CD4-positive, alpha-beta T cell treated with Interleukin-6 at 100 ng/mL for 8 hours (primary cell): ENCODE measurements around the gene PTP4A2.
"Not testable (repeated sequence)": the region's sequence is repeated elsewhere in the genome, so short reads cannot be mapped to it uniquely, and the experiment has no call there.

Experiments used
- DNase-seq: peaks from one replicate; pipeline ENCODE4 v3.0.0-alpha.2; 2020; ENCODE audit warnings: mixed read lengths, low spot score

The PTP4A2 gene

DNA sequence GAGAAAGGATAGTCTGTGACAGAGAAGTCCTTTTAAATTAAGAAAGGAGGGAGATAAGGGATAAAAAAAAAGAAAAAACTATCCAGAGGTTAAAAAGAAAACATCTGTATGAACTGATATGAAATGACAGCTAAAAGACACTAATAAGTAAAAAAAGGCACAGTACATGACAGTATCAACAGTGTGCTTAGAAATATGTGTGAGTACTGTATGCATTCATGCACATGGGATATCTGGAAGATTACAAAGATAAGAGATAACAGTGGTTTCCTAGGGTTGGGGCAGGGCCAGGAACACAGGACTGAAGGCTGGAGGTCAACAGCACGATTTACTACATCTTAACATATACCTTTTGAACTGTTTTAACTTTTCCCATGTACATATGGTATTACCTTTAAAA lies 13.3 kb downstream of the PTP4A2 start:
- no peak for DNase-seq

DNA sequence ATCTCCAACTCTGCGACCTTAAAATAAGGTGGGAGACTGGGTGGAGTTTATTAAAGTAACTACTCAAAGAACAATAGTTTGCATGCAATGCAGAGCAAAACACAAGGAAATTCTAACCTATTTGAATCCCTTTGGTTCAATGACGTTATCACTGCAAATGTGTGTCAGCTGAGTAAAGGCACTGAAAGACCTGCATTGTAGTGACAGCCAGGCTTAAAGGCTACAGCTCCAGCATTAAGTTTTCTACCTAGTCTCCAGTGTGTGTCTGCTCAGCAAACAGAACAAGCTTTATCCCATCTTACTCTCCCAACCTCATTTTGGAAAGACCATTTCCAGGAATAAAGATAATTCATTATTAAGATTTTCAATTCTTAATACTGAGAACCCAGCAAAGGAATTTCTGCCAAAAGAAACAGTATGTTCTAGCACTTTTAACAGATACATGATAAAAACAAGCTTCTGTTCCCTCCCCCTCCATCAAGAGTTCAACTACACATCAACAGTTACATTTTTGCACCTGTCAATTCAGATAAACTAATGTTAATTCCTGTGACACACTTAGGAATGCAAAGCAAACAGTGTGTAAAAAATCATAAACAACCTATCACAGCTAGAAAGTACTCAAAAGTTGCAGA lies 14.2 kb downstream of the PTP4A2 start:
- no peak for DNase-seq

DNA sequence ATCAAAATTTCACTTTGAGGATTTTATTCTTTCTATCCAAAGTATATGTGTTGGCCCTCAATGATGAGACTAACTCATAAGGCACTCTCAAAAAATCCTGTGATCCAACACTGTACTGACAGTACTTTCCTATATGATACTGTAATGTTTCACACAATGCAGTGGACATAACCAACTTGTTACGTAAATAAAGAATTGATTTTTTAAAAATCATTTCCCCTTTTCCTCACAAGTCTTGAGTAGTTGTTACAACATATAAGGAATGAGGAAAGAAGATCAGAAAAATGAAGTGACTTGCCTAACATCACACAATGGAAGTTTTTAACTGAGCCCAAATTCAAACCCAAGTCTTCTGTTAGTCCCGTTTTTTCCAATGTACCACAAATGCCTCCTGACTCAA lies 17.2 kb downstream of the PTP4A2 start:
- no peak for DNase-seq

DNA sequence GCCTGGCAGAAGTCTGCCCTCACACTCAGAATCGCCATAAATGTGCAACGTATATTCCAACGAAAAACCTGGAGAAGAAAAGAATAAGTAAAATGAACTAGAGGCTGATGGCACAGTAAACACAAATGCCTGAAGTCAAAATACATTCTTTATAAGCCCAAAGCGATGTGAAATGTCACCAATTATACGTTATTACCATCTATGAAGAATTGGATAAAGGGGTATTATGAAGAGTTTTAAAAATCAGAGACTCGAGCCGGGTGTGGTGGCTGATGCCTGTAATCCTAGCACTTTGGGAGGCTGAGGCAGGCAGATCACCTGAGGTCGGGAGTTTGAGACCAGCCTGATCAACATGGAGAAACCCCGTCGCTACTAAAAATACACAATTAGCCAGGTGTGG lies 18.6 kb downstream of the PTP4A2 start:
- no peak for DNase-seq

DNA sequence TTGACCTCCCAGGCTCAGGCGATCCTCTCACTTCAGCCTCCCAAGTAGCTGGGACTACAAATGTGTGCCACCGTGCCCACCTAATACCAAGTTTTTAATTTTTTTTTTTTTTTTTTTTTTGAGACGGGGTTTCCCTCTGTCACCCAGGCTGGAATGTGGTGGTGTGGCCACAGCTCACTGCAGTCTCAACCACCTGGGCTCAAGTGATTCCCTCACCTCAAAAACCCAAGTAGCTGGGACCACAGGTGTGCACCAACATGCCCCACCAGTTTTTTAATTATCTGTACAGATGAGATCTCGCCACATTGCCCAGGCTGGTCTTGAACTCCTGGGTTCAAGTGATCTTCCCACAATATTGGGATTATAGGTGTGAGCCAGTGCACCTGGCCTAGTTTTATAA lies 22.7 kb downstream of the PTP4A2 start:
- no peak for DNase-seq

DNA sequence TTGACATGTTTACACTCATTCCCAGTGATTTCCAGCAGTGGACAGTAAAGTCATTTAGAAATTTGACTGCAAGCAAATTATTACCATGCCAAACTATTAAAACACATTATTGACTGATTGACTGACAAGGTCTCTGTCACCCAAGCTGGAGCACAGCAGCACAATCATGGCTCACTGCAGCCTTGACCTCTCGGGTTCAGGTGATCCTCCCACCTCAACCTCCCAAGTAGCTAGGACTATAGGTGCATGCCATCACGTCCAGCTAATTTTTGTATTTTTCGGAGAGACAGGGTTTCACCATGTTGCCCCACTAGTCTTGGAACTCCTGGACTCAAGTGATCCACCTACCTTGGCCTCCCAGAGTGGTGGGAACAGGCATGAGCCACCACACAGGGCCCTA lies 24.2 kb downstream of the PTP4A2 start:
- no peak for DNase-seq

DNA sequence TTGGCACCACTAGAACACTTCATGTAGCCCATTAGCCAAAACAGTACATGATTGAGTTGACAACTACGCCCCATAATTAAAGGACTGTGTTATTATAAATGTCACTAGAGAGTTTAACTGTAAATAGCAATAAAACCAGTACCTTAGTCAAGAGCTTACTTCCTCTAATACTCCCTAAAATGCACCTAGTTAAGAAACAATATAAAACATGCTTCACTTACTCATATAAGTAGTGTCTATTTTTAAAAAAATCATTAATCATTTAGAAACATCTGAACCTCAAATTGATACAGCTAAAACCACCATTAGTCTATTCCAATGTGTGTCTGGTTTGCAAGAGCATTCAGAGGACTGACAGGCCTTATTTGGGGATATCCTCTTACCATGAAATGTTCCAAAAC lies 25.3 kb downstream of the PTP4A2 start:
- DNase-seq = no peak

DNA sequence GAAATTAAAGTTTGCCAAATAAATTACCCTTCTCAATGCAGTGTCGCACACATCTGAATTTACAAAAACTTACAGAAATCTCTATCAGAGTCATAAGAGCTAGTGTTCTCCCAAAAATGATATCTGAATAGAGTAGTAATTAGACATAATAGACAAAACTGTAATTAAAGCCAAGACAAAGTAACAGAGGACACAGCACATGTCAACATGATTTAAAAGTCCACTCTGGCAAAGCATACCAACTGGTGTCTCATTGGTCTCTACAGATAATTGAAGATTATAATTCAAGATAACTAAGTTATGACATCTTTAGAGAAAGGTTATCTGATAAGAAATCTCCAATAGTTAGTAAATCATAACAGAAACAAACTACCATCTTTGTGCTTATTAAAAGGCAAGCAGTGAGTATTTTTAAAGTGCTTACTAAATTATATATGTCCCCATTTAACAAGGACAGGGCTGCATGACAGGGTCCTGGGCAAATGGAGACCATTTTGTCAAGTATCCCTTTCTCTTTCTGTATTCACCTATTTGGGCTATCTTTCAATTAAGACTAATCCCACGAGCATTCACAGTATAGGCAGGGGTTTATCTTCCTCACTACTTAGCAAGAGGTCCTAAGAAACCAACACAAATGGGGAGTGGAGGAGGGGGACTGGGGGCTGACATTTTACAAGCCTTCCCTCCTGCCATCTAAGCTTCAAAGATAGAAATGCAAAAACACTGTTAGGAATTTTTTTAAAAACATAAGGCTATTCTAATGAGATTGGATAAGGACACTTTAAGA lies 26.0 kb downstream of the PTP4A2 start:
- no peak for DNase-seq

DNA sequence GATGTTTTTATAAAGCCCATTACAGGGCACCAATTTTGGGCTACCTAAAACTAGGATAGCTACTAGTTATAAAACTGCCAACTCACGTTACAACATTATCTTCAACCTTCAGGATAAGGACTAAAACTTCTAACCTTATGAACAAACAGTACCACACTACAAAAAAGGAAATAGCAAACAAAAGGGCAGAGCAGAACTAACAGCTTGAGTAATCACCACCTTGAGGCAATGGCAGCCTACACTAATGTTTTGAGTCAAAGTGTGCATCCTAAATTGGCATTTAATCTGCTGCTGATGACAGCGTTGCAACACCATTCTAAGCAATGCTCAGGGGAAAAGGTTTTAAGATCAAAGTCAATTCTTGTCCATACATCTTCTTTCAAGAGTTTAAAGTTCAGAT lies 27.2 kb downstream of the PTP4A2 start:
- DNase-seq = no peak

DNA sequence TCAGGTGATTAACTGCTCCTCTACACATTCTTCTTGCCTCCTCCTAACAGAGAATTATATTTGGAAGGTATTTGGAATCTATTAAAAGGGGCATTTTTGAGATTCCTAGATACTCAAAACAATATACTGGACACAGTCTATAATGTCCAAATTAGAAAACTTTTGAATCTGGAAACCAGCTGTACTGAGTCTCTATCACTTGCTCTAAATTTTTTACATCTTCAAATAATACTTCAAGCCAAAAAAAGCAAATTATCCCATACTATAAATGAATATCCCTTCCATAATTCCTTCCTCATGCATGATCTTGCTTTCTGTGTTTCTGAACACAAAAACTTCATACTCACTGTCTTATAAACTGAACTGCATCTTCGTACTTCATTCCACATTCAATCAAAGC lies 28.5 kb downstream of the PTP4A2 start:
- no peak for DNase-seq

DNA sequence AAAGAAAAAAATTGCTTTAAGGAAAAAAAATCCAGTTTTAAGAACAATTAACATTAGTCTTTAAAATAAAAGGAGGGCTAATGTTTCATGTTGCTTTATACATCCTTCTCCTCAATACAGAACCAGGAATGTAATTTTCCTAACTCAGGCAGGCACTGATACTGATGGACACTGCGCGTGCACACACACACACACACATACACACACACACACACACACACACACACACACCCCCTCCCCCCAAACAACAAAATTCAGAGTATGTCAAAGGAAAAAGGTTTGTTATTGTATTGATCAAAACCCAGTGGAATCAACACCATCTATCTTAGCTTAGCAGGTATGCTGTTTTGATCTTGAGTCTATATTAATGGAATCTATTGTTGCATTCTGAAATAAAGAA lies 31.6 kb downstream of the PTP4A2 start:
- DNase-seq = no peak

DNA sequence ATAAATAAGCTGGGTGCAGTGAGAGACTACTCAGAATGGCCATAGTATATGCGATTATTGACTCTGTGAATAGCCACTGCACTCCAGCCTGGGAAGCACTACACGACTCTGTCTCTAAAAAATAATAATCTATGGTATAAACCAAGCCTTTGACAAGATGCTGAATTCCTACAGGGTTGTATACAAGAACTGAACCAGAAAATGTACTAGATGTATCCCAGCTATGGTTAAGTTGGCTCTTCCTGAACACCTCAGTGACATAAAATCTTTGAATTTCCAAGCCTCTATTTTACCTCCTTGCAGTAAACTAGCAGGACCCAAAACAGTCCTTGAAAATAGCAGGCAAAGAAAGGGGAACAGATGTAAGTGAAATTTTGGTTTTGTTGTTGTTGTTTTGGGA lies 32.5 kb downstream of the PTP4A2 start:
- DNase-seq = no peak

DNA sequence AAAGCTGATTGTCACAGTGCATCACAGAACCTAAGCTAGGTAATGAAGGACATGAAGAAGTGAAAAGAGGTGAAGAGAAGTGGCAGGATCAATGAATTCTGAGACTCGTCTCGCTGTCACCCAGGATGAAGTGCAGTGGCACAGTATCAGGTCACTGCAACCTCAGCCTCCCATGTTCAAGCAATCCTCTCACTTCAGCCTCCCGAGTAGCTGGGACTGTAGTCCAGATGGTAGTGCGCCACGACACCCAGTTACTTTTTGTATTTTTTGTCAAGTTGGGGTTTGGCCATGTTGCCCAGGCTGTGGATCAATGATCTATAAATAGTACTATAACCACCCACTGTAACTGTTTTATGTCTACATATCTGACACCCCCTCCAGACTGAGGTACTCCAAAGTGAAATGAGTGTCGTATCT lies 33.1 kb downstream of the PTP4A2 start:
- no peak for DNase-seq

DNA sequence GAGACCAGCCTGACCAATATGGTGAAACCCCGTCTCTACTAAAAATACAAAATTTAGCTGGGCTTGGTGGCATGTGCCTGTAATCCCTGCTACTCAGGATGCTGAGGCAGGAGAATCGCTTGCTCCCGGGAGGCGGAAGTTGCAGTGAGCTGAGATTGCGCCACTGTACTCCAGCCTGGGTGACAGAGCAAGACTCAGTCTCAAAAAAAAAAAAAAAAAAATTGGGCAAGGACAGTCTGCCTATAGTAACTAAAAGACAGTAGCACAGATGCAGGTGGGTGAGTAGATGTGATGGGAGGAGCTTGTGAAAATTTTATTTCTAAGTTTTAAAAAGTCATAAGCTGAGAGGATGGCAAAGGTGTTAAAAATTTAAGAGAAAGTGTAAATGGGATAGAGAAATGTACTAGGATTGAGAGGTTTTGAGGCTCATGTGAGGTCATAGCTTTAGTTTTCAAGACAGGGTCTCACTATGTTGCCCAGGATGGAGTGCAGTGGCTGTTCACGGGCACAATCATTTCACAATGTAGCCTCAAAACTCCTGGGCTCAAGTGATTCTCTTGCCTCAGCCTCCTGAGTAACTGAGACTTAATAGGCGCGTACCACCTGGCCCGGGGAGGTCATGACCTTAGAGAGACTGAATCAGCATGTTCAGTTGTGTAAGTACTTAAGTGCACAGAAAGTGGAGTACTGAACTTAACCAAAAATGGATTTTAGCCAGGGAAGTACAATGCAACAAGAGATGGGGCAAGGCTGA lies 33.7 kb downstream of the PTP4A2 start:
- DNase-seq = no peak

DNA sequence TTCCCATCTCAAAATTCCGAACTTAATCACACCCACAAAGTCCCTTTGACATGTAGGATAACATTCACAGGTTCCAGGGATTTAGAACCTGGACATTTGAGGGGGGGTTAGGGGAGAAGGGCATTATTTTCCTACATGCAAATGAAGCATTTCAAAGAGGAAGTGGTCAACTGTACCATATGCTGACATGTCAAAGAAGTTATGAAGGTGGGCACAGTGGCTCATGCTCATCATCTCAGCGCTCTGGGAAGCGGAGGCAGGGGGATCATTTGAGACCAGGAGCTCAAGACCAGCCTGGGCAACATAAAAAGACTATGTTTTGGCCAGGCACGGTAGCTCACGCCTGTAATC lies 35.7 kb downstream of the PTP4A2 start:
- no peak for DNase-seq

DNA sequence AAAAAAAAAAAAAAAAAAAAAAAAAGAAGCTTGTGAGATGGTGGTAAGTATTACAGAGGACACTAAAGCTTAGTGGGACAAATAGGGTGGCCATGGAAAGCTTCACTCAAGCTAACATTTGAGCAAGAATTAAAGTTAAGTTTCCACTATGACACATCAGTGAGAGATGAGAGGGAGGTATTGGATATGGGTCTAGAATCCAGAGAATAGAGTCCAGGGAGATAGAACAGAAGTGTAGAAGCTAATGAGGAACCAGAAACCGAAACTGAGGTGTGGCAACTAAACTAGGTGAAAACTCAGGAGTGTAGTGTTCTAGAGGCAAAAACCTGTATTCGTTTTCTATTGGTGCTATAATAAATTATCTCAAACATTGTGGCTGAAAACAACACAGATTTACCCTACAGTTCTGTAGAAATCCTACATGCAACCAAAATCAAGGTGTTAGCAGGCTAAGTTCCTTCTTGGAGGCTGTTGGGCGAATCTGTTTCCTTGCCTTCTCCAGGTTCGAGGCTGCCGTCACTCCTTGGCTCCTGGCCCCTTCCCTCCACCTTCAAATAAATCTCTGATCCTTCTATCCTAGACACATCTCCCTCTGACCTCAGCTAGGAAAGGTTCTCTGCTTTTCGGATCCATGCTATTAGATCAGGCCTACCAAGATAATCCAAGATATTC lies 36.2 kb downstream of the PTP4A2 start:
- no peak for DNase-seq

DNA sequence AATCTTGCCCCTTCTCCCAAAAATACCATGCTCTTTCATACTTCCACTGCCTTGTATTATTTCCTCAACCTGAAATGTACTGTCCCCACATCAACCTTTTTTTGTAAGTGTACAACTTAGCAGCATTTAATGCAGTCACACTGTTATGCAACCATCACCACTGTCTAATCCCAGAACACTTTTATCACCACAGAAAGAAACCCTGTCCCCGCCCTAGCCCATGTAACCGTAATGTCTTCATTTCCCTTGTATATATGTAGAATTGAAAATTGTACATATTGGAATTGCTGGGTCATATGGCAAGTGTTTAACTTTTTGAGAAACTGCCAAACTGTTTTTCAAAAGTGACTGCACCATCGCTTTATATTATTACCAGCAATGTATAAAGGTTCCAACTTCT lies 37.4 kb downstream of the PTP4A2 start:
- DNase-seq = no peak

DNA sequence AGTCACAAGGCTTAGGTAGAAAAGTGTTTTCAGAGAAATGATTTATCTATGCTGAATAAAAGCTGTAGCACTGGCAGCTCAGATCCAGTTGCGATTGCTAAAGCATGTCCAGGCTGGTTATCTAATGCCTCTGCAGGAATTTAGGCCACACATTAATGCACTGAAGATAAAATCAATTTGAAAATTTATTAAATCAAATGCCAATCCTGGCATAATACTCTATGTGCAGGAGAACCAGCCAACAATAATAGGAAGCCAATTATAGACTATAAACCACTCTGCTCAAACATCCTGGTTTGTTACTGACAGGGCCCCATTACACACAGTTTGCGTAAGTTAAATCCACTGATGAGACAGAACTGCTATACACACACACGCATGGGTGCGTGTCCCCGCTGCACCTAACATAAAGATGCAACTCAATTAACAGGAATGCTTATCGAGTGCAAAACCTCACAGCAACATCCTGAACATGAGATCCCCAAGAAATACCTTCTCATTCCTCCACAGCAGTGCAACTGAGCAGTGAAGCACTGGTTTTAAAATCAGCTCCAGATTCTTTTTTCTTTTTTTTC lies 40.6 kb downstream of the PTP4A2 start:
- no peak for DNase-seq

DNA sequence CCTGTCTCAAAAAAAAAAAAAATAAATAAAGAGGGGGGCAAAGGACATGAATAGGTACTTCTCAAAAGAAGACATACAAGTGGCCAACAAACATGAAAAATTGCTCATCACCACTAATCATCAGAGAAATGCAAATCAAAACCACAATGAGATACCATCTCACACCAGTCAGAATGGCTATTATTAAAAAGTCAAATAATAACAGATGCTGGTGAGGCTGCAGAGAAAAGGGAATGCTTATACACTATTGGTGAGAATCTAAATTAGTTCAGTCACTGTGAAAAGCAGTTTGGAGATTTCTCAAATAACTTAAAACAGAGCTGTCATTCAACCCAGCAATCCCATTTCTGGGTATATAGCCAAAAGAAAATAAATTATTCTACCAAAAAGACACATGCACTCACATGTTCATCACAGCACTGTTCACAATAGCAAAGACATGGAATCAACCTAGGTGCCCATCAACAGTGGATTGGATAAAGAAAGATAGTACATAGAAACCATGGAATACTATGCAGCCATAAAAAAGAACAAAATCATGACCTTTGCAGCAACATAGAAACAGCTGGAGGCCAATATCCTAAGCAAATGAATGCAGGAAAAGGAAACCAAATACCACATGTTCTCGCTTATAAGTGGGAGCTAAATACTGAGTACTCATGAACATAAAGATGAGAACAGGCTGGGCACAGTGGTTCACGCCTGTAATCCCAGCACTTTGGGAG lies 42.5 kb downstream of the PTP4A2 start:
- not testable (repeated sequence) for DNase-seq

DNA sequence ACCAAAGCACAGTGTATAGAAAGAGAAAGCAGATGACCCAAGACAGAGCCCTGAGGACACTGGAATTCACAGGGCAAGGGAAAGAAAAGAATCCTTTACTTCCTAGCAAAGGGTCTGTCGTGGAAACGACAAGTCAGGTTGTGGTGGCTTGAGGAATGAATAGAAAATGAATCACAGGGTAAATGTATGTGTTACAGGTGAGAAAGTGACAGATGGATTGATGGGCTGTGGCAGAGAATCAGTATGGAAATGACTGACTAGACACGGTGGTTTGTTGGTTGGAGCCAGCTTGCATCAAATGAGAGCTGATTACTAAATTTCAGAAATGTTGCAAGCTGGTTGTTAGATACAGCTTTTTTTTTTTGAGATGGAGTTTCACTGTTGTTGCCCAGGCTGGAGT lies 46.9 kb downstream of the PTP4A2 start:
- no peak for DNase-seq

DNA sequence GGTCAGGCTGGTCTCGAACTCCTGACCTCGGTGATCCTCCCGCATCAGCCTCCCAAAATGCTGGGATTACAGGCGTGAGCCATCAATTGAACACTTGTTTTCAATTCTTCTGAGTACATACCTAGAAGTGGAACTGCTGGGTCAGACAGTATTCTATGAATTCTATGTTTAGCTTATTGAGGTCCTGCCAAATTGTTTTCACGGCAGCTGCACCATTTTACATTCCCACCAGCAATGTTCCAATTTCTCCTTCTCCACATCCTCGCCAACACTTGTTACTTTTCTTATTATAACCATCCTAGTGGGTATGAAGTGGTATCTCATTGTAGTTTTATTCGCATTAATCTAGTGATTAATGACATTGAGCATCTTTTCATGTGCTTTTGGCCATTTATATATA lies 49.9 kb downstream of the PTP4A2 start:
- DNase-seq = no peak

DNA sequence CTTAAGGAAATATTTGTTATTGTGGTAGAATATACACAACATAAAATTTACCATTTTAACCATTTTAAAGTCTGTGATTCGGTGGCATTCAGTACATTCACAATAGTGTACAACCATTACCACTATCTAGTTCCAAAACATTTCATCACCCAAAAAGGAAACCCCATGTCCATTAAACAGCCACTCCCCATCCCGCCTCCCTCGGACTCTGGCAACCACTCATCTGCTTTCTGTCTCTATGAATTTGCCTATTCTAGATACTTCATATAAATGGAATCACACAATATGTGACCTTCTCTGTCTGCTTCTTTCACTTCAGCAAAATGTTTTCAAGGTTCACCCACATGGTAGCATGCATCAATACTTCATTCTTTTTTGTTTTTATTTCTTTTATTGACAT lies 51.3 kb downstream of the PTP4A2 start:
- DNase-seq = no peak
